Left ventricle myocardium inferior (tissue), 1 donor: Measurements from ENCODE around the gene COX19. TPM values are rescaled to one million over a fixed set of nuclear protein-coding genes. Genes with fewer than 3 reads are reported as not detected.

Experiments used
- DNase-seq: peaks from one replicate; pipeline ENCODE4 v3.0.0-alpha.2; 2020
- H3K27ac ChIP-seq: fragments of 200-600 bp; replicated peaks from 2 replicates; pipeline ENCODE4 v1.8.0; 2021
- H3K27me3 ChIP-seq: fragments of 200-600 bp; 2 replicates; pipeline ENCODE4 v1.8.0; 2021; ENCODE audit warnings: low read depth
- H3K36me3 ChIP-seq: fragments of 200-600 bp; 2 replicates; pipeline ENCODE4 v1.8.0; 2021
- H3K4me1 ChIP-seq: fragments of 200-600 bp; 2 replicates; pipeline ENCODE4 v1.8.0; 2021
- H3K4me3 ChIP-seq: fragments of 200-600 bp; 2 replicates; pipeline ENCODE4 v1.8.0; 2021; ENCODE audit warnings: mild to moderate bottlenecking, moderate library complexity
- H3K9me3 ChIP-seq: fragments of 200-600 bp; replicated peaks from 2 replicates; pipeline ENCODE4 v1.8.0; 2021
- intact Hi-C: fragments of 100-400 bp; cut with micrococcal nuclease; formaldehyde crosslinking; loops from one replicate; pipeline ENCODE4 v1.11.0; 2022
- total RNA-seq: library from RNA; stranded (reverse); fragmentation: NEBNext Ultra II Directional; extraction: Animal tissue kit (Norgen Biotek cat#: 25700); gene quantifications from one replicate; pipeline ENCODE4 v1.2.1, GENCODE V29; 2021
- TF ChIP-seq, protein P1 (sequence below): fragments of 200-600 bp; IDR thresholded peaks from 2 replicates; pipeline ENCODE4 v1.8.0; 2021; ENCODE audit warnings: antibody characterized with exemption, mild to moderate bottlenecking, borderline replicate concordance
- donor health status: DM: no; HTN: yes; CAD: no; lungs with severe emphysema.

The COX19 gene
- total RNA-seq, 1 donor from 2014 or later, result 8.5 TPM

DNA sequence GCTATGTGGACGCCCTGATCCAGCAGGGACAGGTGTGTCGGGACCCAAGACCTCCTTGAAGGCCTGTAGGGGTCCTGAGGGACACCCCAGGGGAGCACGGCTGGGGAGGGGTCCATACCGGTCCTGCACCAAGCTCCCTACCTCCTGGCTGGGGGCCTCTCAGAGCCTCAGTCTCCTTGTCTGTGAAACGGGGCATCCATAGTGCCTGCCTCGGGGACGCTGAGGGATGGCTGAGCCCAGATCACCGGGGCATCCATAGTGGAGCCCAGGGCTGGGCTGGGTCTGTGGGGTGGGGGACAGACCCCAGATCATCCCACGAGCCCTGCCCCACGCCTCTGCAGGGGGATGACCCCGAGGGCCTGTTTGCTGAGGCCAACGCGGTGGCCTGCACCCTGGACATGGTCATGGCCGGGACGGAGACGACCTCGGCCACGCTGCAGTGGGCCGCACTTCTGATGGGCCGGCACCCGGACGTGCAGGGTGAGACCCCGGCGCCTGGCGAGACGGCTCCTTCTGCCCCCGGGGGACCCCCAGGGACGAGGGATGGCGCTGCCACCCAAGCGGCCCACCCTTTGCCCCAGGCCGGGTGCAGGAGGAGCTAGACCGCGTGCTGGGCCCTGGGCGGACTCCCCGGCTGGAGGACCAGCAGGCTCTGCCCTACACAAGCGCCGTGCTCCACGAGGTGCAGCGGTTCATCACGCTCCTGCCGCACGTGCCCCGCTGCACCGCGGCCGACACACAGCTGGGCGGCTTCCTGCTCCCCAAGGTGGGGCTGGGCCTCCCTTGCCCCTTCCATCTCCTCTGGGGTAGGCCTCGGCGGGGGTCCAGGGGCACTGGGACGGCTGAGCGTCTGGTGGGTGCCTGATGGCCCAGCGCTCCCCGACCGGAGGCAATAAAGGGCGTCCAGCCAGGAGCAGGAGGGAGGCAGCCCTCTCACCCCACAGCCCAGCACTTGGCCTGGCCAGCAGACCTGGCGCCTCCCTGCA lies 11.7 kb upstream of the COX19 start:
- no peaks in the 10 kb centered on the region for H3K9me3 ChIP-seq
- intact Hi-C loops, result no loop called here
- no peak overlapping the region for H3K4me3 ChIP-seq
- TF ChIP-seq, protein P1, sequence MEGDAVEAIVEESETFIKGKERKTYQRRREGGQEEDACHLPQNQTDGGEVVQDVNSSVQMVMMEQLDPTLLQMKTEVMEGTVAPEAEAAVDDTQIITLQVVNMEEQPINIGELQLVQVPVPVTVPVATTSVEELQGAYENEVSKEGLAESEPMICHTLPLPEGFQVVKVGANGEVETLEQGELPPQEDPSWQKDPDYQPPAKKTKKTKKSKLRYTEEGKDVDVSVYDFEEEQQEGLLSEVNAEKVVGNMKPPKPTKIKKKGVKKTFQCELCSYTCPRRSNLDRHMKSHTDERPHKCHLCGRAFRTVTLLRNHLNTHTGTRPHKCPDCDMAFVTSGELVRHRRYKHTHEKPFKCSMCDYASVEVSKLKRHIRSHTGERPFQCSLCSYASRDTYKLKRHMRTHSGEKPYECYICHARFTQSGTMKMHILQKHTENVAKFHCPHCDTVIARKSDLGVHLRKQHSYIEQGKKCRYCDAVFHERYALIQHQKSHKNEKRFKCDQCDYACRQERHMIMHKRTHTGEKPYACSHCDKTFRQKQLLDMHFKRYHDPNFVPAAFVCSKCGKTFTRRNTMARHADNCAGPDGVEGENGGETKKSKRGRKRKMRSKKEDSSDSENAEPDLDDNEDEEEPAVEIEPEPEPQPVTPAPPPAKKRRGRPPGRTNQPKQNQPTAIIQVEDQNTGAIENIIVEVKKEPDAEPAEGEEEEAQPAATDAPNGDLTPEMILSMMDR, result no peak
- no peaks in the 10 kb centered on the region for H3K36me3 ChIP-seq
- peaks cover 18% of the 10 kb centered on the region for H3K4me1 ChIP-seq
- DNase-seq, result no peak
- H3K27ac ChIP-seq, result no peak overlapping the region
- peaks cover 70% of the 10 kb centered on the region for H3K27me3 ChIP-seq

- DNase-seq, result no peak
- intact Hi-C loops, result no loop called here
- Histone ChIP-seq H3K27ac (no peak overlapping the region), H3K36me3 (no peaks in the 10 kb centered on the region), H3K4me3 (no peak overlapping the region), H3K4me1 (peaks cover 10% of the 10 kb centered on the region), H3K27me3 (peaks cover 70% of the 10 kb centered on the region), H3K9me3 (no peaks in the 10 kb centered on the region)
- TF ChIP-seq, protein P1, result no peak
Measured at GRCh38 chr7:985915-986741, 10.8 kb upstream of the COX19 start.

DNA sequence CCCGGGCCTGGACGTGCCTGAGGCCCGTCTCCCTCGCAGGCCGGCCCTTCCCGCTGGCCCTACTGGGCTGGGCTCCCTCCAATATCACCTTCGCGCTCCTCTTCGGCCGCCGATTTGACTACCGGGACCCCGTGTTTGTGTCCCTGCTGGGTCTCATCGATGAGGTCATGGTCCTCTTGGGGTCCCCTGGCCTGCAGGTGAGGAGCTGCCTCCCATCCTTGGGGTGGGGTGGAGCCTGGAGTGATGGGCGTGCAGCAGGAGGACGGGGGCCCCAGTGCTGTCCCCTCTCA lies 9.7 kb upstream of the COX19 start:
- no peak overlapping the region for H3K4me3 ChIP-seq
- H3K9me3 ChIP-seq, result no peaks in the 10 kb centered on the region
- no peak for DNase-seq
- no peak overlapping the region for H3K27ac ChIP-seq
- TF ChIP-seq, protein P1, result no peak
- intact Hi-C loops, result no loop called here
- peaks cover 7% of the 10 kb centered on the region for H3K4me1 ChIP-seq
- no peaks in the 10 kb centered on the region for H3K36me3 ChIP-seq
- H3K27me3 ChIP-seq, result peaks cover 70% of the 10 kb centered on the region

- Histone ChIP-seq H3K36me3 (no peaks in the 10 kb centered on the region), H3K27ac (no peak overlapping the region), H3K9me3 (no peaks in the 10 kb centered on the region), H3K4me3 (no peak overlapping the region), H3K4me1 (peaks cover 7% of the 10 kb centered on the region), H3K27me3 (peaks cover 69% of the 10 kb centered on the region)
- TF ChIP-seq, protein P1, result no peak
- intact Hi-C loops, result no loop called here
- no peak for DNase-seq
Measured at GRCh38 chr7:984361-985126, 9.2 kb upstream of the COX19 start.

DNA sequence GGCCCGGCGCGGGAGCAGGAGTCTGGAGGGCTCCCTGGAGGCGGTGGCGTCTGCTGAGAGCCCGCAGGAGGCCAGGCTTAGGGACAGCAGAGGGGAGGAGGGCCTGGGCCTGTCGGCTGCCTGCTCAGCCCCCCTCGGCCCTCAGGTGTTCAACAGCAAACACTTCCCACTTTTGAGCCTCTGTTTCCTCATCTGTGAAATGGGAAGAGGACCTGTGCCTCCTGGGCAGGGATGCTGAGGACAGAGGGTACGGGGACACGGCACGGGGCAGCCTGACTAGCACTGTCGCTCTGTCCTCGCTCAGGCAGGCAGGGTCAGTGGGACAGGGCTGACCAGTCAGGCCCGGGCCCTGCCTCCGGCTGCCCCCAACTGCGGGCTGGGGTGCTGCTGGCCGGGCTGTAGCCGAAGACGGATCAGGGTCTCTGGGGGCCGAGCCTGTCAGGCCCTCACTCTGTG lies 8.3 kb upstream of the COX19 start:
- intact Hi-C loops, result no loop called here
- Histone ChIP-seq H3K36me3 (no peaks in the 10 kb centered on the region), H3K9me3 (no peaks in the 10 kb centered on the region), H3K4me1 (peaks cover 7% of the 10 kb centered on the region), H3K27me3 (peaks cover 60% of the 10 kb centered on the region), H3K27ac (no peak overlapping the region), H3K4me3 (no peak overlapping the region)
- DNase-seq, result no peak
- TF ChIP-seq, protein P1, result no peak
